ENCODE data around the gene ADCY10. TPM values are rescaled to one million over a fixed set of nuclear protein-coding genes. Genes with fewer than 3 reads are reported as not detected.

Gene ADCY10
- total and polyA plus RNA-seq, 2 of the 8 experiments (the other 6 are each of a cell fraction or from before 2014, with no cell fraction given): 0.02 TPM; not detected in 1

DNA sequence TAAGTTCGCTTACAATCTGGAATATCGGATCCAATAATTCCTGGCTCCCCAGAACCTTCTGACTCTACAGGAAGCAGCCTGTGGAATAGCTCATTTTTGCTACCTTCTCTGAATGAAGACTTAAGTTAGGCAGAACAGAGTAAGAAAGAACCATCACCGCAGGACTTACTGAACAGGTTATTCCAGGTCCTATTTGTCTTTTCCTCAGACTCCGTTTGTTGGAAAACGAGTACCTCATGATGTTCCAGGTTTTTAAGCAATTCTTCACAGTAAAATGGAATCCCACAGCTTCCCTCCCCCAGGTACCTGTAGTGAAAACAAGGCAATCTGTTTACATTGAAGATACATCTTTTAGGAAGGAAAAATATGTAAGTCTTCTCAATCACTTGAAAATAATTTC lies 59.8 kb downstream of the ADCY10 start (continued):
- TF ChIP-seq MAFK (IDR thresholded peaks at IDR 0.05; ENCODE audit: low read depth, low read length): no peak
- TF ChIP-seq HDAC6 (IDR thresholded peaks at IDR 0.05; ENCODE audit: low read depth, low read length): no peak
